HL-60 (cell line): ENCODE results near the gene FBXW9.

Source experiments
- POLR2AphosphoS5 ChIP-seq: IDR thresholded peaks from 2 replicates; pipeline ENCODE4 v1.6.1; 2012; ENCODE audit warnings: low read depth
- REST ChIP-seq: IDR thresholded peaks from 2 replicates; pipeline ENCODE4 v1.6.1; 2012; ENCODE audit warnings: low read depth; ENCODE audit not compliant: insufficient replicate concordance
- SPI1 ChIP-seq: IDR thresholded peaks from 2 replicates; pipeline ENCODE4 v1.6.1; 2012; ENCODE audit warnings: low read depth, mild to moderate bottlenecking, borderline replicate concordance
- TF ChIP-seq, protein P1 (sequence below): IDR thresholded peaks from one replicate; pipeline ENCODE4 v1.5.1; 2011; ENCODE audit warnings: low read length, control low read depth, inconsistent platforms; ENCODE audit not compliant: insufficient read depth

- no peak for TF ChIP-seq SPI1
- TF ChIP-seq, protein P1, sequence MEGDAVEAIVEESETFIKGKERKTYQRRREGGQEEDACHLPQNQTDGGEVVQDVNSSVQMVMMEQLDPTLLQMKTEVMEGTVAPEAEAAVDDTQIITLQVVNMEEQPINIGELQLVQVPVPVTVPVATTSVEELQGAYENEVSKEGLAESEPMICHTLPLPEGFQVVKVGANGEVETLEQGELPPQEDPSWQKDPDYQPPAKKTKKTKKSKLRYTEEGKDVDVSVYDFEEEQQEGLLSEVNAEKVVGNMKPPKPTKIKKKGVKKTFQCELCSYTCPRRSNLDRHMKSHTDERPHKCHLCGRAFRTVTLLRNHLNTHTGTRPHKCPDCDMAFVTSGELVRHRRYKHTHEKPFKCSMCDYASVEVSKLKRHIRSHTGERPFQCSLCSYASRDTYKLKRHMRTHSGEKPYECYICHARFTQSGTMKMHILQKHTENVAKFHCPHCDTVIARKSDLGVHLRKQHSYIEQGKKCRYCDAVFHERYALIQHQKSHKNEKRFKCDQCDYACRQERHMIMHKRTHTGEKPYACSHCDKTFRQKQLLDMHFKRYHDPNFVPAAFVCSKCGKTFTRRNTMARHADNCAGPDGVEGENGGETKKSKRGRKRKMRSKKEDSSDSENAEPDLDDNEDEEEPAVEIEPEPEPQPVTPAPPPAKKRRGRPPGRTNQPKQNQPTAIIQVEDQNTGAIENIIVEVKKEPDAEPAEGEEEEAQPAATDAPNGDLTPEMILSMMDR = no peak
- no peak for TF ChIP-seq REST
- no peak; the same call in 1 of the 2 replicates for TF ChIP-seq POLR2AphosphoS5
These were observed 5.3 kb upstream of the FBXW9 start for GRCh38 chr19:12701596-12702282.
